Stomach (tissue), 9 donors: ENCODE measurements around the gene TRIP6. TPM values are rescaled to one million over a fixed set of nuclear protein-coding genes. Genes with fewer than 3 reads are reported as not detected.

Experiments used
- DNase-seq, 2 donors: peaks; one replicate each; pipeline versions ENCODE4 v3.0.0 to v3.0.0-alpha.2; 2013 to 2019
- H3K27ac ChIP-seq, 5 donors: fragments of 200-600 bp in 4 of 5; sonication (generic) in 4 of 5; one replicate each; pipeline ENCODE4 v1.5.1; 2013 to 2019; ENCODE audit warnings: mild to moderate bottlenecking in 1 of 5, moderate library complexity in 1 of 5
- H3K27me3 ChIP-seq, 3 donors: fragments of 200-600 bp; sonication (generic); one replicate each; pipeline ENCODE4 v1.5.1; 2017 to 2019; ENCODE audit warnings: mixed run types in 1 of 3
- H3K36me3 ChIP-seq, 4 donors: fragments of 200-600 bp; sonication (generic); 1 replicate in 3 of 4; 2 replicates in 1 of 4; pipeline ENCODE4 v1.5.1; 2016 to 2019
- H3K4me1 ChIP-seq, 4 donors: fragments of 200-600 bp; sonication (generic); one replicate each; pipeline ENCODE4 v1.5.1; 2016 to 2019
- H3K4me3 ChIP-seq, 4 donors: fragments of 200-600 bp; sonication (generic) in 3 of 4; one replicate each; pipeline ENCODE4 v1.5.1; 2016 to 2019; ENCODE audit warnings: mild to moderate bottlenecking in 1 of 4
- H3K9me3 ChIP-seq, 4 donors: fragments of 200-600 bp; sonication (generic); one replicate each; pipeline ENCODE4 v1.5.1; 2016 to 2019
- CTCF ChIP-seq, 7 experiments: fragments of 450-650 bp in 4 of 7; fragments of 200-600 bp in 3 of 7; sonication (generic) in 3 of 7; IDR thresholded peaks; one replicate each; pipeline ENCODE4 v1.5.1; 2016 to 2019; ENCODE audit warnings: antibody characterized with exemption in 7 of 7, control low read depth in 2 of 7, mild to moderate bottlenecking in 1 of 7
- EP300 ChIP-seq: sonication (generic); formaldehyde crosslinking; IDR thresholded peaks from one replicate; pipeline ENCODE4 v1.6.1; 2017; ENCODE audit warnings: antibody characterized with exemption
- POLR2A ChIP-seq, 4 donors: fragments of 450-650 bp; IDR thresholded peaks; one replicate each; pipeline ENCODE4 v1.6.1; 2016; ENCODE audit warnings: antibody characterized with exemption in 4 of 4, control low read depth in 2 of 4, mild to moderate bottlenecking in 1 of 4, moderate library complexity in 1 of 4
- POLR2AphosphoS5 ChIP-seq, 3 donors: sonication (generic); formaldehyde crosslinking; IDR thresholded peaks; one replicate each; pipeline ENCODE4 v1.6.1; 2016; ENCODE audit warnings: antibody characterized with exemption in 3 of 3
- WGBS, 5 donors: extraction: QIAGEN DNeasy Blood & Tissue Kit in 3 of 5; methylation state at CpG; one replicate each; pipeline versions ENCODE4 v1.1.5 to v1.1.7; 2013 to 2018; 5-methylcytosine and 5-hydroxymethylcytosine counted together
- intact Hi-C: fragments of 100-400 bp; cut with DNase I; formaldehyde crosslinking; loops from one replicate; pipeline ENCODE4 v1.15.1; 2023; ENCODE audit warnings: low total_unique reads
- polyA plus RNA-seq, 3 donors: library from polyadenylated mRNA; stranded (reverse); fragments of 200-250 nt; gene quantifications; one replicate each; pipeline ENCODE4 v1.2.3, GENCODE V29; 2013
- total RNA-seq, 5 donors: library from RNA; depleted of rRNA; stranded (reverse); fragments of >200 nt; gene quantifications; one replicate each; pipeline versions ENCODE4 v1.1.0 to v1.2.3, GENCODE V29; 2014 to 2016
- donor health status: healthy with polysubstance abuse.
- donor health status: Bipolar disorder and iron deficiency.
- donor health status: healthy.

Gene TRIP6
- total and polyA plus RNA-seq, 8 donors, result 4.7 to 50.0 (median 25.0) TPM

GRCh38 chr7:100867776-100868485, 744 bp downstream of the TRIP6 start:
- TF ChIP-seq CTCF (IDR thresholded peaks at IDR 0.05) (no peak), POLR2A (IDR thresholded peaks at IDR 0.05) (no peak), POLR2AphosphoS5 (IDR thresholded peaks at IDR 0.05) (no peak), EP300 (no peak)
- Histone ChIP-seq H3K36me3 (peaks cover 13 to 34% (median 30%) of the 10 kb centered on the region in 4 donors), H3K9me3 (no peaks in the 10 kb centered on the region), H3K4me3 (peak overlapping the region; percentile 59 to 86 (median 68)), H3K27me3 (no peaks in the 10 kb centered on the region), H3K4me1 (peaks cover 39 to 65% (median 52%) of the 10 kb centered on the region in 4 donors), H3K27ac (peak overlapping the region; percentile 80 to 97 (median 96))
- WGBS, 5 donors, result 16 to 42% (median 20%) methylated on average over 20 to 27 of the region's 27 CpGs
- peak in 1 of 2 donors; percentile 74 for DNase-seq
- intact Hi-C loops, result no loop called here

GRCh38 chr7:100873599-100874299, 6.6 kb downstream of the TRIP6 start:
- 89 to 98% (median 95%) methylated on average over 10 of the region's 10 CpGs for WGBS, 5 donors
- H3K27me3 ChIP-seq, result no peaks in the 10 kb centered on the region
- DNase-seq, result no peak
- peak overlapping the region; percentile 82 to 98 (median 92) for H3K4me3 ChIP-seq
- intact Hi-C loops, result no loop called here
- H3K27ac ChIP-seq, result peak overlapping the region; percentile 89 to 98 (median 96)
- H3K4me1 ChIP-seq, result peaks cover 37 to 62% (median 46%) of the 10 kb centered on the region in 4 donors
- peaks cover 27 to 67% (median 60%) of the 10 kb centered on the region in 4 donors for H3K36me3 ChIP-seq
- no peaks in the 10 kb centered on the region for H3K9me3 ChIP-seq
- TF ChIP-seq POLR2AphosphoS5 (IDR thresholded peaks at IDR 0.05), result no peak
- no peak for TF ChIP-seq POLR2A (IDR thresholded peaks at IDR 0.05)
- no peak for TF ChIP-seq CTCF (IDR thresholded peaks at IDR 0.05)
- TF ChIP-seq EP300, result no peak

DNA sequence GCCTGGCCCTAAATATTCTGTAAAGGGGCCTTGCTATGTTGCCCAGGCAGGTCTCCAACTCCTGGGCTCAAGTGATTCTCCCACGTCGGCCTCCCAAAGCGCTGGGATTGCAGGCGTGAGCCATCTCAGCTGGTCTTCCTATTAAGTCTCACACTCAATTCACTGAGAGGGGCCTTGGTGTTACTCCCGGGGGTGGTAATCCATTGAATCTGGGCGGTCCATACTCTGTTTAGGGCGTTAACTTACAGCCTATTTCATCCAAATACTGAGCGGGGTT, 7.1 kb downstream of the TRIP6 start:
- H3K27ac ChIP-seq, result peak overlapping the region; percentile 89 to 98 (median 96)
- intact Hi-C loops, result no loop called here
- no peaks in the 10 kb centered on the region for H3K27me3 ChIP-seq
- TF ChIP-seq POLR2A (IDR thresholded peaks at IDR 0.05) (no peak), CTCF (IDR thresholded peaks at IDR 0.05) (no peak), POLR2AphosphoS5 (IDR thresholded peaks at IDR 0.05) (no peak), EP300 (no peak)
- no peak for DNase-seq
- peaks cover 27 to 72% (median 65%) of the 10 kb centered on the region in 4 donors for H3K36me3 ChIP-seq
- H3K9me3 ChIP-seq, result no peaks in the 10 kb centered on the region
- peaks cover 32 to 62% (median 47%) of the 10 kb centered on the region in 4 donors for H3K4me1 ChIP-seq
- 46 to 57% (median 56%) methylated on average over 8 of the region's 8 CpGs for WGBS, 5 donors
- H3K4me3 ChIP-seq, result peak overlapping the region; percentile 82 to 98 (median 92)

GRCh38 chr7:100874577-100875355, 7.6 kb downstream of the TRIP6 start, which contains the start of gene SRRT:
Gene SRRT (plus strand): TSS chr7:100875103. CDS start chr7:100875591, 488 bp downstream.
- peaks cover 31 to 62% (median 50%) of the 10 kb centered on the region in 4 donors for H3K4me1 ChIP-seq
- peak within 1 kb of the TSS; percentile 82 to 98 (median 92) for H3K4me3 ChIP-seq
- no peak for TF ChIP-seq EP300
- peak in 6 of 7 experiments; percentile 37 to 88 (median 66) for TF ChIP-seq CTCF (IDR thresholded peaks at IDR 0.05)
- TF ChIP-seq POLR2A (IDR thresholded peaks at IDR 0.05), result peak in 3 of 4 donors; percentile 56 to 93 (median 90)
- TF ChIP-seq POLR2AphosphoS5 (IDR thresholded peaks at IDR 0.05), result peak; percentile 98 to 100 (median 99)
- H3K36me3 ChIP-seq, result peaks cover 27 to 74% (median 68%) of the 10 kb centered on the region in 4 donors
- peak within 1 kb of the TSS; percentile 89 to 98 (median 96) for H3K27ac ChIP-seq
- WGBS, 5 donors, result 2 to 4% (median 3%) methylated on average over 54 to 79 of the region's 79 CpGs
- intact Hi-C loops, result no loop called here
- DNase-seq, result peak; percentile 99 to 100
- no peaks in the 10 kb centered on the region for H3K9me3 ChIP-seq
- no peaks in the 10 kb centered on the region for H3K27me3 ChIP-seq
